Measurements from ENCODE around the gene VTA1. TPM values are rescaled to one million over a fixed set of nuclear protein-coding genes. Genes with fewer than 3 reads are reported as not detected.
"Not testable (repeated sequence)": the region's sequence is repeated elsewhere in the genome, so short reads cannot be mapped to it uniquely, and the experiment has no call there.

Gene VTA1
- total RNA-seq, 1 donor from 2014 or later = 37.1 TPM

DNA sequence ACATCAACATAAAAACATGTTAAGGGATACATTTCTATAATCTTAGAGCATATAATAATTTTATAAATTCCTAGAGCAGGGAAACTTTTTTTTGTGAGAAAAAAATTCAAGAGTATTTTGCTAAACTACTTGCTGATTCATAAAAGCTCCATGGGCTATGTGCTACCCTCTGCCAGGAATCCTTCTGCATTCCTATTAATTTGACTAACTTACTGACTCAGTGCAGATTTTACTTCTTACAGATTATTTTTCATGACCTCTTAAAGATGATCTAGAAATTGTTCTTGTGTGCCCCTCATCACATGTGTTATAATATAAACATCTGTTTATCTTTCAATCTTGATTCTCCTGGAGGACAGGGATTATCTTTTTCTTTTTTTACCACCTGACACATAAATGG is 5.7 kb downstream of the VTA1 start:
- FAIRE-seq = no peak
- Histone ChIP-seq H3K4me3 (ENCODE audit: low read depth, low read length) (no peak overlapping the region), H3K27me3 (ENCODE audit: control insufficient read depth, insufficient read depth, low read length) (no peaks in the 10 kb centered on the region), H3K36me3 (ENCODE audit: control insufficient read depth, insufficient read depth, low read length) (no peaks in the 10 kb centered on the region)
- TF ChIP-seq CTCF (IDR thresholded peaks at IDR 0.05; ENCODE audit: insufficient read depth, low read length, severe bottlenecking) = no peak
- peak; percentile 23 for DNase-seq (ENCODE audit: low read depth)

GRCh38 chr6:142153196-142153595 is 6.1 kb downstream of the VTA1 start:
- Histone ChIP-seq H3K27me3 (ENCODE audit: control insufficient read depth, insufficient read depth, low read length) (no peaks in the 10 kb centered on the region), H3K36me3 (ENCODE audit: control insufficient read depth, insufficient read depth, low read length) (no peaks in the 10 kb centered on the region), H3K4me3 (ENCODE audit: low read depth, low read length) (no peak overlapping the region)
- no peak for TF ChIP-seq CTCF (IDR thresholded peaks at IDR 0.05; ENCODE audit: insufficient read depth, low read length, severe bottlenecking)
- no peak for DNase-seq (ENCODE audit: low read depth)
- FAIRE-seq = no peak

- FAIRE-seq (no peak), DNase-seq (ENCODE audit: low read depth) (no peak)
- Histone ChIP-seq H3K27me3 (ENCODE audit: control insufficient read depth, insufficient read depth, low read length) (no peaks in the 10 kb centered on the region), H3K4me3 (ENCODE audit: low read depth, low read length) (no peak overlapping the region), H3K36me3 (ENCODE audit: control insufficient read depth, insufficient read depth, low read length) (no peaks in the 10 kb centered on the region)
- no peak for TF ChIP-seq CTCF (IDR thresholded peaks at IDR 0.05; ENCODE audit: insufficient read depth, low read length, severe bottlenecking)
These were observed 7.3 kb downstream of the VTA1 start for GRCh38 chr6:142154336-142154735.

DNA sequence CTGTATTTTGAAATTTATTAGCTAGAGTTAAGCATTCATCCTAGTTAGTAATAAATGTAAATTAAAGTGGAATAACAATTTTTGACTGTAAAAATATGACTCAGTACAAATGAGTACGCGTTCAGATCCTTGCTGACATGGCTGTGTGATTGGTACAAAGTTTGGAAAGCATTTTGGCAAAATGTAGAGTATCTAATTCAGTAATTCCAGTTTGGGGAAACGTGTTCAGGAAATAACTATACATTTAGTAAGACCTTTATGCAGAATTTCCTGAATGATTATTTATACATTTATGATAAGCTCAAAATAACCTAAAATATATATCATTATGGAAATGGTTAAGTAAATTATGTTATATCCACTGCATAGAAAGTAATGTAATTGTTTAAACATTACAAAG is 8.0 kb downstream of the VTA1 start:
- FAIRE-seq = no peak
- DNase-seq (ENCODE audit: low read depth) = no peak
- no peak for TF ChIP-seq CTCF (IDR thresholded peaks at IDR 0.05; ENCODE audit: insufficient read depth, low read length, severe bottlenecking)
- Histone ChIP-seq H3K4me3 (ENCODE audit: low read depth, low read length) (no peak overlapping the region), H3K36me3 (ENCODE audit: control insufficient read depth, insufficient read depth, low read length) (no peaks in the 10 kb centered on the region), H3K27me3 (ENCODE audit: control insufficient read depth, insufficient read depth, low read length) (no peaks in the 10 kb centered on the region)

GRCh38 chr6:142155895-142156757 is 9.1 kb downstream of the VTA1 start:
- no peak for TF ChIP-seq CTCF (IDR thresholded peaks at IDR 0.05; ENCODE audit: insufficient read depth, low read length, severe bottlenecking)
- Histone ChIP-seq H3K27me3 (ENCODE audit: control insufficient read depth, insufficient read depth, low read length) (no peaks in the 10 kb centered on the region), H3K4me3 (ENCODE audit: low read depth, low read length) (no peak overlapping the region), H3K36me3 (ENCODE audit: control insufficient read depth, insufficient read depth, low read length) (no peaks in the 10 kb centered on the region)
- no peak for FAIRE-seq
- DNase-seq (ENCODE audit: low read depth) = peak; percentile 41

DNA sequence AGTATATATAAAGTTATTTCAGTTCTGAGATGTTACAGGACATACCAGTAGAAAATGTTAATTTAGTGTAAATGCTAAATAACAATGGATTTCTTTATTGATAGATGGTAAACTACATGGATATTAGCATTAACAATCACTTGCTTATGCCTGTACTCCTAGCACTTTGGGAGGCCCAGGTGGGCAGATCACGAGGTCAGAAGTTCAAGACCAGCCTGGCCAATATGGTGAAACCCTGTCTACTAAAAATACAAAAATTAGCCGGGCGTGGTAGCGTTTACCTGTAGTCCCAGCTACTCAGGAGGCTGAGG is 9.7 kb downstream of the VTA1 start:
- FAIRE-seq; DNase-seq (ENCODE audit: low read depth); H3K27me3 ChIP-seq (ENCODE audit: control insufficient read depth, insufficient read depth, low read length): not testable (repeated sequence)

More for the DNA sequence above, 9.7 kb downstream of the VTA1 start:
- not testable (repeated sequence) for H3K4me3 ChIP-seq (ENCODE audit: low read depth, low read length); H3K36me3 ChIP-seq (ENCODE audit: control insufficient read depth, insufficient read depth, low read length)

All from bronchial epithelial cell (primary cell).